Calu3 (cell line): Measurements from ENCODE around the gene RAPGEF4. TPM values are rescaled to one million over a fixed set of nuclear protein-coding genes. Genes with fewer than 3 reads are reported as not detected.

Source experiments
- BruUV-seq: library from RNA; stranded (reverse); fragments of 400-500 nt; replicated peaks from 2 replicates; lab custom pipeline; 2021; lab: Mats Ljungman, UMichigan
- CTCF ChIA-PET: fragments of 300-600 bp; sonication (Branson Sonifier 250); formaldehyde crosslinking; loops from one replicate; lab custom pipeline; 2022; ENCODE audit warnings: antibody characterized with exemption; lab: Charles Lee
- DNase-seq: peaks from one replicate; pipeline ENCODE4 v3.0.0; 2022
- H3K27ac Mint-ChIP-seq: one replicate; pipeline ENCODE4 v1.8.0; 2022; ENCODE audit warnings: mixed read lengths; ENCODE audit not compliant: unreplicated experiment
- H3K27me3 Mint-ChIP-seq: one replicate; pipeline ENCODE4 v1.8.0; 2022; ENCODE audit warnings: mixed read lengths; ENCODE audit not compliant: unreplicated experiment
- H3K36me3 Mint-ChIP-seq: one replicate; pipeline ENCODE4 v1.8.0; 2022; ENCODE audit warnings: mild to moderate bottlenecking, moderate library complexity, mixed read lengths; ENCODE audit not compliant: insufficient read depth, unreplicated experiment
- H3K4me1 Mint-ChIP-seq: one replicate; pipeline ENCODE4 v1.8.0; 2022; ENCODE audit warnings: mild to moderate bottlenecking, low read depth, mixed read lengths; ENCODE audit not compliant: unreplicated experiment
- H3K4me3 Mint-ChIP-seq: one replicate; pipeline ENCODE4 v1.8.0; 2022; ENCODE audit warnings: mild to moderate bottlenecking, low read depth, moderate library complexity, mixed read lengths; ENCODE audit not compliant: unreplicated experiment
- H3K9me3 Mint-ChIP-seq: one replicate; pipeline ENCODE4 v1.8.0; 2022; ENCODE audit warnings: low read depth, mixed read lengths; ENCODE audit not compliant: unreplicated experiment
- intact Hi-C: fragments of 100-400 bp; cut with micrococcal nuclease; formaldehyde crosslinking; loops from one replicate; pipeline ENCODE4 v1.10.0; 2022; ENCODE audit not compliant: unreplicated experiment
- total RNA-seq: library from RNA; stranded (reverse); gene quantifications from 2 replicates; pipeline ENCODE4 v1.2.3, GENCODE V29; 2022
- TF ChIP-seq, protein P1 (sequence below): fragments of 200-600 bp; IDR thresholded peaks from one replicate; pipeline ENCODE4 v1.8.0; 2022; ENCODE audit warnings: antibody characterized with exemption; ENCODE audit not compliant: unreplicated experiment

Gene RAPGEF4
- total RNA-seq, 1 experiment from 2014 or later, result 1.8 TPM

DNA sequence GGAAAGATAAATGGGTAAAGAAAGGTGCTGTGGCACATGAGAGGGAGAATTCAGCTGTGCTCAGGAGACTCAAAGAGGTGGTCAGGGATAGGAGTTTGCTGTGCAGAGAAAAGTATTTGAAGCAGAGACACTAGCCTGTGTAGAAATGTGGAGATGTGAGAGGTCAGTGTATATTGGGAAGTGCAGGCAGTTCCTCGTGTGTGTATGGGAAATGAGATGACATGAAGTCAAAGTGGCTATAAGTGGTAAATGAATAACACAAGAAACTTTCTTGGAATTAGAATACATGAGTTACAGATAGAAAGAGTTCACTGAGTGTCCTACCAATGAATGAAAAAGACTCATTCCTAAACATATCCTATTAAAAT, 351.6 kb downstream of the RAPGEF4 start:
- TF ChIP-seq, protein P1, sequence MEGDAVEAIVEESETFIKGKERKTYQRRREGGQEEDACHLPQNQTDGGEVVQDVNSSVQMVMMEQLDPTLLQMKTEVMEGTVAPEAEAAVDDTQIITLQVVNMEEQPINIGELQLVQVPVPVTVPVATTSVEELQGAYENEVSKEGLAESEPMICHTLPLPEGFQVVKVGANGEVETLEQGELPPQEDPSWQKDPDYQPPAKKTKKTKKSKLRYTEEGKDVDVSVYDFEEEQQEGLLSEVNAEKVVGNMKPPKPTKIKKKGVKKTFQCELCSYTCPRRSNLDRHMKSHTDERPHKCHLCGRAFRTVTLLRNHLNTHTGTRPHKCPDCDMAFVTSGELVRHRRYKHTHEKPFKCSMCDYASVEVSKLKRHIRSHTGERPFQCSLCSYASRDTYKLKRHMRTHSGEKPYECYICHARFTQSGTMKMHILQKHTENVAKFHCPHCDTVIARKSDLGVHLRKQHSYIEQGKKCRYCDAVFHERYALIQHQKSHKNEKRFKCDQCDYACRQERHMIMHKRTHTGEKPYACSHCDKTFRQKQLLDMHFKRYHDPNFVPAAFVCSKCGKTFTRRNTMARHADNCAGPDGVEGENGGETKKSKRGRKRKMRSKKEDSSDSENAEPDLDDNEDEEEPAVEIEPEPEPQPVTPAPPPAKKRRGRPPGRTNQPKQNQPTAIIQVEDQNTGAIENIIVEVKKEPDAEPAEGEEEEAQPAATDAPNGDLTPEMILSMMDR, result no peak
- Mint-ChIP-seq H3K9me3 (peaks cover 2% of the 10 kb centered on the region), H3K4me3 (no peak overlapping the region), H3K4me1 (peaks cover 29% of the 10 kb centered on the region), H3K36me3 (peaks cover 8% of the 10 kb centered on the region), H3K27ac (no peak overlapping the region), H3K27me3 (no peaks in the 10 kb centered on the region)
- BruUV-seq, result no TSS peak
- intact Hi-C loops, result no loop called here
- CTCF ChIA-PET, result interaction anchor here (0.7 kb wide), 1 partner anchor 26 kb away, joined by 4 read pairs; no protein-coding TSS in a partner anchor
- no peak for DNase-seq

DNA sequence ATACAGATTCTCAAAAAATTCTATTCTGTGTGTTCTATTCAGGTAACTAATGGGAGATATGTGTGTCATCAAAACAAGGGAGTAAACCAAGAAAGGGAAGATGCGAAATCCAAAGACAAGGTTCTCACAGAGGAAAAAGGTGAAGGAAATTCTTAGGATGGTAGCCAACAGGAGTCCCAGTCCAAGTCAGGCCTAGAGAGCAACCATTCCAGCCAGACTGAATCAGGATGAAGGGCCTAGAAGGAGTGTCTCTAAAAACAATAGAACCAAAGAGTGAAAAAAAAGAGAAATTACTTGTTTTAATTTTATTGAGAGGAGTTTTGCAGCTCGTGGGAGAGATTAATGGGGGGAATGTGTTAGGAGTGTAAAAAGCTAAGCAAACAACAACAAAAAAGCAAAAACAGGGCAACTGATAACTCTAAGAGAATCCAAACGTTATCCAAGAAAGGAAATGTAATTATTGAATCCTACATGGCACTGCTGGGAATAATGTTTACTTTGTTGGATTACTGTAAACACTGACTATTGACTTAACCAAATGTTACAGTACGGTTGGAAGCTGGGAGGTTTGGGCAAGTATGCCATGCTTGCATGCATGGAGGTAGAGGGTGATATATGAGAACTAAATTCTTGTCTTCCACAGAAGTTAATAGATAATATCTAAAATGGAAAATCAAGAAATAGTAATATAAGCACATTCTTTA, 352.3 kb downstream of the RAPGEF4 start:
- TF ChIP-seq, protein P1, result no peak
- CTCF ChIA-PET, result no interaction called here
- H3K27me3 Mint-ChIP-seq, result no peaks in the 10 kb centered on the region
- no peak overlapping the region for H3K4me3 Mint-ChIP-seq
- BruUV-seq, result no TSS peak
- H3K9me3 Mint-ChIP-seq, result peaks cover 2% of the 10 kb centered on the region
- H3K27ac Mint-ChIP-seq, result no peak overlapping the region
- H3K36me3 Mint-ChIP-seq, result peaks cover 8% of the 10 kb centered on the region
- peaks cover 29% of the 10 kb centered on the region for H3K4me1 Mint-ChIP-seq
- intact Hi-C loops, result no loop called here
- no peak for DNase-seq

DNA sequence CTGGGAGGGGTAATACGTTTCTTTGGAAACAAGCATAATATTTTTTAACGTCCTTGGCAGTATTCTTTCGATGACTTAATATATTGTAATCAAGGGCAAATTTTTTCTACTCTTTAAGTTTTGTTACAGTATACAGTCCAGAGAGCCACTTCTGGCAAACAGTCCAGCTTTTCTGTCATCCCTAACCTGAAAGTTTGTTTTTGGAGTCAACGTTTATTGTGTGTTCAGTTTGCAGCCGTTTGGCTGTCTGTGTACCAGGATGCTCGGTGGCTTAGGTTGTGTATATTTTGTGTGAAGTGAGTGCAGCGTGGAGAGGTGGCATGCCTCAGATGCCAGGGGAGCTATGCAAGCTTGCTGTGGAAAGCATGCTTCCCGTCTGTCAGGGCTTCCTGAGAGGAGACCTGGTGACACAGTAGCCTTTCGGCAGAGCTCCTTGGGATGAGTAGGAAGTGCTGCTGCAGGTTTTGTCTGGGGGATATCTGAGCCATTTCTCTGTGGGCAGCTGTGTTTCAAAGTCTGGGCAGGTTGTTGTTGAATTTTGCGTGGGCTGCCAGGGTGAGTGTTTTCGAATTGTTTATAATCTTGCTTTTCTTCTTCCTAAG, 354.7 kb downstream of the RAPGEF4 start:
- Mint-ChIP-seq H3K4me3 (no peak overlapping the region), H3K27ac (no peak overlapping the region), H3K9me3 (peaks cover 2% of the 10 kb centered on the region), H3K36me3 (peaks cover 12% of the 10 kb centered on the region), H3K27me3 (no peaks in the 10 kb centered on the region), H3K4me1 (peaks cover 41% of the 10 kb centered on the region)
- DNase-seq, result no peak
- CTCF ChIA-PET, result no interaction called here
- TF ChIP-seq, protein P1, result no peak
- intact Hi-C loops, result no loop called here
- BruUV-seq, result no TSS peak

DNA sequence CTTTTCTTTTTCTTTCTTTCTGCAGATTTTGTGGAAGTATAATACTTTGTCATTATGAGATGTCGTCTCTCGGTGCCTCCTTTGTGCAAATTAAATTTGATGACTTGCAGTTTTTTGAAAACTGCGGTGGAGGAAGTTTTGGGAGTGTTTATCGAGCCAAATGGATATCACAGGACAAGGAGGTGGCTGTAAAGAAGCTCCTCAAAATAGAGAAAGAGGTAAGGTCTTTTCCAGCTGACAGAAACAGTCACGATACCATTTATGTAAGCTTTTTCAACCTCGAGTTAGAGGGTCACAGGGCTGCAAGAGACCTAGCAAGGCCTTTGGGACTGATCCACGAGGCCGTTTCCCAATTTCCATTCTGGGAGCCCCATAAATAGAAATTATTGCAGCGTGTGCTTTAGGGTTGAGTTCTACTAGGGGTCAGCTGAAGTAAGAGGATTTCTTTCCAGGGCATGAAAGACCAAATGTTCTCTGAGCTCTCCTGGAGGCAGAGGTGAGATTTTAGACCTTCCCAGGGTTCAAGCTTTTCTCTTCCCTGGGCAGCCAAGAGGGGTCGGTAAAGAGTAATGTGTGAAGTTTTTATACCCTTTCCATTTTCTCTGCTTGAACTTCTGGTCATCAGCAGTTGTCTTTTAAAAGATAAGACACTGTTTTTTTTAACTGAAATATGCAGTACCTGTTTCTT, 355.5 kb downstream of the RAPGEF4 start:
- H3K27me3 Mint-ChIP-seq, result no peaks in the 10 kb centered on the region
- CTCF ChIA-PET, result no interaction called here
- H3K36me3 Mint-ChIP-seq, result peaks cover 12% of the 10 kb centered on the region
- peaks cover 2% of the 10 kb centered on the region for H3K9me3 Mint-ChIP-seq
- peaks cover 41% of the 10 kb centered on the region for H3K4me1 Mint-ChIP-seq
- intact Hi-C loops, result no loop called here
- no peak overlapping the region for H3K27ac Mint-ChIP-seq
- no peak overlapping the region for H3K4me3 Mint-ChIP-seq
- TF ChIP-seq, protein P1, result no peak
- no peak for DNase-seq
- no TSS peak for BruUV-seq
